D341Med (cell line): Measurements from ENCODE around the gene GH2.
A peak's percentile ranks its signal among the peaks of the same experiment; 100 is the strongest.

Source experiments
- DNase-seq: peaks from one replicate; pipeline ENCODE4 v3.0.0; 2012; ENCODE audit warnings: low spot score

GH2 gene

GRCh38 chr17:63840591-63841349 is 41.0 kb downstream of the GH2 start:
- no peak for DNase-seq

GRCh38 chr17:63838631-63839171 is 43.0 kb downstream of the GH2 start:
- no peak for DNase-seq

GRCh38 chr17:63837962-63838600 is 43.7 kb downstream of the GH2 start:
- no peak for DNase-seq

GRCh38 chr17:63837480-63837879 is 44.3 kb downstream of the GH2 start:
- DNase-seq = no peak

- no peak for DNase-seq
These were observed 44.9 kb downstream of the GH2 start for GRCh38 chr17:63836811-63837210.

GRCh38 chr17:63835167-63835720 is 46.5 kb downstream of the GH2 start:
- no peak for DNase-seq

GRCh38 chr17:63834431-63835166 is 47.1 kb downstream of the GH2 start:
- DNase-seq = peak; percentile 86

GRCh38 chr17:63833741-63834373 is 47.9 kb downstream of the GH2 start:
- DNase-seq = no peak

- peak; percentile 83 for DNase-seq
These were observed 48.6 kb downstream of the GH2 start for GRCh38 chr17:63833026-63833740.

GRCh38 chr17:63832455-63832854 is 49.3 kb downstream of the GH2 start:
- DNase-seq = no peak

GRCh38 chr17:63832014-63832413 is 49.7 kb downstream of the GH2 start:
- DNase-seq = no peak

GRCh38 chr17:63831505-63831904 is 50.2 kb downstream of the GH2 start:
- no peak for DNase-seq

GRCh38 chr17:63830904-63831491 is 50.7 kb downstream of the GH2 start:
- no peak for DNase-seq

- DNase-seq = no peak
These were observed 51.5 kb downstream of the GH2 start for GRCh38 chr17:63830278-63830677.
